H7 (cell line): Measurements from ENCODE around the gene FGF18. TPM values are rescaled to one million over a fixed set of nuclear protein-coding genes. Genes with fewer than 3 reads are reported as not detected.
"Not testable (repeated sequence)": the region's sequence is repeated elsewhere in the genome, so short reads cannot be mapped to it uniquely, and the experiment has no call there.

Source experiments
- DNase-seq: peaks from one replicate; pipeline ENCODE4 v3.0.0; 2012
- H3K27me3 ChIP-seq: 2 replicates; pipeline ENCODE4 v1.6.0; 2011; ENCODE audit warnings: mild to moderate bottlenecking, low read length; ENCODE audit not compliant: control insufficient read depth, insufficient read depth
- H3K36me3 ChIP-seq: replicated peaks from 2 replicates; pipeline ENCODE4 v1.5.1; 2011; ENCODE audit warnings: low read length; ENCODE audit not compliant: control insufficient read depth, insufficient read depth
- H3K4me3 ChIP-seq: 2 replicates; pipeline ENCODE4 v1.5.1; 2011; ENCODE audit warnings: low read depth, mild to moderate bottlenecking, control low read depth, low read length, moderate library complexity; ENCODE audit not compliant: insufficient read depth
- total RNA-seq: library from RNA; depleted of rRNA; stranded (reverse); fragments of >200 nt; shearing (Covaris generic); gene quantifications from 2 replicates; pipeline ENCODE4 v1.2.3, GENCODE V29; 2014

The FGF18 gene
- total RNA-seq, 1 experiment from 2014 or later, result 1.9 TPM

GRCh38 chr5:171412186-171412585 is 7.3 kb upstream of the FGF18 start:
- Histone ChIP-seq H3K36me3 (peaks cover 26% of the 10 kb centered on the region), H3K4me3 (no peak overlapping the region), H3K27me3 (no peaks in the 10 kb centered on the region)
- DNase-seq, result no peak

- Histone ChIP-seq H3K36me3 (peaks cover 23% of the 10 kb centered on the region), H3K4me3 (no peak overlapping the region), H3K27me3 (no peaks in the 10 kb centered on the region)
- DNase-seq, result no peak
Observed at GRCh38 chr5:171413153-171413910, 6.1 kb upstream of the FGF18 start.

- H3K27me3 ChIP-seq, H3K4me3 ChIP-seq, DNase-seq: not testable (repeated sequence)
- H3K36me3 ChIP-seq, result peaks cover 19% of the 10 kb centered on the region
Observed at GRCh38 chr5:171413993-171414392, 5.5 kb upstream of the FGF18 start.

- no peak overlapping the region for H3K4me3 ChIP-seq
- H3K36me3 ChIP-seq, result peaks cover 12% of the 10 kb centered on the region
- DNase-seq, result peak; percentile 15
- H3K27me3 ChIP-seq, result peaks cover 13% of the 10 kb centered on the region
Observed at GRCh38 chr5:171415115-171415730, 4.2 kb upstream of the FGF18 start.

- Histone ChIP-seq H3K36me3 (peaks cover 5% of the 10 kb centered on the region), H3K4me3 (no peak overlapping the region)
- no peak for DNase-seq
Observed at GRCh38 chr5:171416160-171417049, 3.0 kb upstream of the FGF18 start.

GRCh38 chr5:171418316-171418981 is 998 bp upstream of the FGF18 start:
- Histone ChIP-seq H3K4me3 (peak overlapping the region; percentile 69), H3K27me3 (peaks cover 36% of the 10 kb centered on the region), H3K36me3 (no peaks in the 10 kb centered on the region)
- DNase-seq, result peak; percentile 95

More at GRCh38 chr5:171416160-171417049, 3.0 kb upstream of the FGF18 start:
- peaks cover 25% of the 10 kb centered on the region for H3K27me3 ChIP-seq

GRCh38 chr5:171419688-171420430 is 412 bp downstream of the FGF18 start:
- Histone ChIP-seq H3K36me3 (no peaks in the 10 kb centered on the region), H3K27me3 (peaks cover 36% of the 10 kb centered on the region), H3K4me3 (peak overlapping the region; percentile 69)
- peak; percentile 83 for DNase-seq

- Histone ChIP-seq H3K4me3 (peak overlapping the region; percentile 69), H3K36me3 (no peaks in the 10 kb centered on the region), H3K27me3 (peaks cover 36% of the 10 kb centered on the region)
- peak; percentile 76 for DNase-seq
Observed at GRCh38 chr5:171420431-171421241, 1.2 kb downstream of the FGF18 start.

- peaks cover 36% of the 10 kb centered on the region for H3K27me3 ChIP-seq
- H3K4me3 ChIP-seq, result peak overlapping the region; percentile 69; the same call in 1 of the 2 replicates
- H3K36me3 ChIP-seq, result no peaks in the 10 kb centered on the region
- DNase-seq, result peak; percentile 63
Observed at GRCh38 chr5:171421331-171422262, 2.1 kb downstream of the FGF18 start.

- no peak overlapping the region for H3K4me3 ChIP-seq
Observed at GRCh38 chr5:171422495-171422894, 3.0 kb downstream of the FGF18 start.

GRCh38 chr5:171422902-171423663 is 3.6 kb downstream of the FGF18 start:
- H3K36me3 ChIP-seq, result no peaks in the 10 kb centered on the region
- DNase-seq, result peak; percentile 77

More at GRCh38 chr5:171422495-171422894, 3.0 kb downstream of the FGF18 start:
- Histone ChIP-seq H3K36me3 (no peaks in the 10 kb centered on the region), H3K27me3 (peaks cover 36% of the 10 kb centered on the region)
- no peak for DNase-seq

GRCh38 chr5:171424726-171425125 is 5.3 kb downstream of the FGF18 start:
- Histone ChIP-seq H3K27me3 (peaks cover 28% of the 10 kb centered on the region), H3K36me3 (no peaks in the 10 kb centered on the region), H3K4me3 (no peak overlapping the region)
- peak; percentile 87 for DNase-seq

More at GRCh38 chr5:171422902-171423663, 3.6 kb downstream of the FGF18 start:
- H3K27me3 ChIP-seq, result peaks cover 36% of the 10 kb centered on the region
- no peak overlapping the region for H3K4me3 ChIP-seq
